ENCODE results near the gene INSR.
"Not testable (repeated sequence)": the region's sequence is repeated elsewhere in the genome, so short reads cannot be mapped to it uniquely, and the experiment has no call there.

The INSR gene

DNA sequence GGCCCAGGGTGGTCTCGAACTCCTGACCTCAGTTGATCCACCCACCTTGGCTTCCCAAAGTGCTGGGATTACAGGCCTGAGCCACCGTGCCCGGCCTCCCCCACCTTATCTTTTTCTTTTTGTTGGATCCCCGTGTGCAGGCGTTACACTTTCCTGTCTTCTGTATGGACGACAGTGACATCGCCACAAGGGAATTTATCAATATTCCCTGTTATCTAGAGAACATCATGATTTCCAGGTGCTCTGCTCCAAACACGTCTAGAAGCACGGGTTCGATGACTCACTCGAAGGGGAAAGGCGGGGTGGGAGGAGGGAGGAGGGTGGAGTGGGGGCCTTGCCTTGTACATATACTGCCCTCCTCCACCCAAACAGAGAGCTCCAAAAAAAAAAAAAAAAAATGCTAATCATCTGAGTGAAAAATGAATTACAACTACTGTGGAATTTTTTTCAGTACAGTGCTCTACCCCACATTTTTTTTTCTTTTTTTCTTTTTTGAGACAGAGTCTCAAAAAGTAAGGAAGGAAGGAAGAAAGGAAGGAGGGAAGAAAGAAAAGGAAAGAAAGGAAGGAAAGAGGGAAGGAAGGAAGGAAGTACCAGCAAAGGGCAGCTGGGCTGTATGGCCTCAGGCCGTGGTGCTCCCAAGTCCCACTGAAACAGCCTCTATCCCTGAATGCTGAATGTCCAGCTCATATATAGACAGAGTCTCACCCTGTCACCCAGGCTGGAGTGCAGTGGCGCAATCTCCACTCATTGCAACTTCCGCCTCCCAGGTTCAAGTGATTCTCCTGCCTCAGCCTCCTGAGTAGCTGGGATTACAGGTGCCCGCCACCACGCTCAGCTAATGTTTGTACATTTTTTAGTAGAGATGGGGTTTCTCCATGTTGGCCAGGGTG is 36.8 kb downstream of the INSR start:
- no peak for DNase-seq

DNA sequence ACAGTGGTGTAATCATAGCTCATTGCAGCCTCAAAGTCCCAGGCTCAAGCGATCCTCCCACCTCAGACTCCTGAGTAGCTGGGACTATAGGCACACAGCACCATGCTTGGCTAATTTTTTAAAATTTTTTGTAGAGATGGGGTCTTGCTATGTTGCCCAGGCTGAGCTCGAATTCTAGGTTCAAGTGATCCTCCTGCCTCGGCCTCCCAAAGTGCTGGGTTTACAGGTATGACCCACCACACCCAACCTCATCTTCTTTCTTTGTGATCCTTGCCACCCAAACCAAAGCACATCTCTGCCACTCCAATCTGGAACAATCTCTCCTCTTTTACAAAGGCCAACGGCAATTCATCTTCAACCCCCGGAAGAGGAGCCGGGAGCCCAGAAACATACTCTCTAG is 38.6 kb downstream of the INSR start:
- no peak for DNase-seq

DNA sequence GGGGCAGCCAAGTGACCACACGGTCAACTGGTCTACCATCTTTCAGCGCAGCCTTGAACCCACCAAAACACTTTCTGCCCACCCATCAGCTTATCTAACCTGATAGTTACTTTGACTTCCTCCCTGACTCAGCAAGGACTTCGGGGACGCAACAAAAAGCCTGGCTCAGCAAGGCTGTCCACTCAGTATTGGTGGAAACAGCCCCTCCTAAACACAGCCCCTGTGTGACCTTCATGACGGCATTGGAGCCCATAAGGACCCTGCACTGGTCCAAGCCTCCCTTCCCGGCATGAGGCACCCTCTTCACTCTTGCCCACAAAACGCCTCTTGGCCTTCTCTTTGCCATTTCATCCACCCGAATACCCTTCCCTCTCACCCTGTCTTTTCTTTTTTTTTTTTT is 39.1 kb downstream of the INSR start:
- no peak for DNase-seq

DNA sequence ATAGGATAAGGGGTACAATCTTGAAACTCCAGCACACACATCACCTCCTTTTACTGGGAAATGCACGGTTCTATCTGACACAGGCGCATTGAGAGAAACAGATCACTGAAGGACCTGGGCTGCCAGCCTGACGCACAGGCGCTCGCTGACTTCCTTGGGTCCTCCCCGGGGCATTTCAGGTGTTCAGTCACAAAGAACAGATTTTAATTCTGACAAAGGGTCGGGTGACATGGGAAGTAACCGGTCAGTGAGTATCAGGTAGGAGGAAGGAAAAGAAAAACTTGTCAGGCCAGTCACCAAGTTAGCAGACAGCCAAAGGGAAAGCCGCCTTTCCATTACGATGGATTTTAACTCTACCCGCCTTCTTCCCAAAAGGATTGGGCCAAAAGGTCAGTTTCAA is 39.6 kb downstream of the INSR start:
- DNase-seq: no peak

DNA sequence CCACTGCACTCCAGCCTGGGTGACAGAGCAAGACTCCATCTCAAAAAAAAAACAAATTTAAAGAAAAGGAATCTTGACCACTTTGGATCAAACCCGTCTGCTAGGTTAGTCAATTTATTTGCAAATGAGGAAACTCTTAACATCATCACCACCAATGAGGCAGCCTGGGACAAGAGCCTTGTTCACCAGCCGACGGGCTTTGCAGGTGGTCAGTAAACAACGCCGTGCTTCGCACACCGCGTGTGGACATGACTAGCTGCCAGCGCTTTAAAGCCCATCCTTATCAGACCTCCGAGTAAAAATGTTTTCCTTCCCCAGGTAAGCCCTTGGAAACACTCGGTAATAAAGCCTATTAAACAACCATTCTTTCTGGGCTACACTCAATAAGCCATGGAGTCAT is 41.9 kb downstream of the INSR start:
- DNase-seq: no peak

DNA sequence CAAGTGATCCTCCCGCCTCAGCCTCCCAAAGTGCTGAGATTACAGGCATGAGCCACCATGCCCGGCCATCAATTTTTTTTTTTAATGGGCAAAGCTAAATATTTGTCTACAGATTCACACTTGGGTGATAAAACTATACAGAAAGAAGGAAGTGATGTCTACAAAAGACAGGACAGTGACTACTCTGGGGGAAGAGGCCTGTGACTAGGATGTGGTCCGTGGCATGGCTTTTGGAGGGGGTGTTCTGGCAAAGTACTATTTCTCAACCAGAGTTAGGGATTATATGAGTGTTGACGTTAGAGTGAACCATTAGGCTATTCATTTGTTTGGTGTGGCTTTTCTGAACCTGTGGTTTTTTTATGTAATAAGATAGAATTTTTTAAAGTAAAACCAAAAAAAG is 42.7 kb downstream of the INSR start:
- DNase-seq: peak; percentile 33

DNA sequence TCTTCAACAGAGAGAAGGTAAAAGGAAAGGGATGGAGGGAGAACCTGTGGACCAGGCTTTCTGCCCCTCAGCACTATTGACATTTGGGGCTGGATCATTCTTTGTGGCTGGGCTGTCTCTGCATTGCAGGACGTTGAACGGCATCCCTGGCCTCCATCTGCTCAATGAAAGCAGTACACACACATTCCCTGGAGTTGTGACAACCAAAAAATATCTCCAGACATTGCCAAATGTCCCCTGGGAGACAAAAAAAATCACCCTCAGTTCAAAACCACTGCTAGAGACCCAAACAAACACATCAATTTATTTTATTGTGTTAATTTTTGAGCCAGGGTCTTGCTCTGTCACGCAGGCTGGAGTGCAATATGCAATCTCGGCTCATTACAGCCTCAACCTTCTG is 43.3 kb downstream of the INSR start:
- DNase-seq: no peak

DNA sequence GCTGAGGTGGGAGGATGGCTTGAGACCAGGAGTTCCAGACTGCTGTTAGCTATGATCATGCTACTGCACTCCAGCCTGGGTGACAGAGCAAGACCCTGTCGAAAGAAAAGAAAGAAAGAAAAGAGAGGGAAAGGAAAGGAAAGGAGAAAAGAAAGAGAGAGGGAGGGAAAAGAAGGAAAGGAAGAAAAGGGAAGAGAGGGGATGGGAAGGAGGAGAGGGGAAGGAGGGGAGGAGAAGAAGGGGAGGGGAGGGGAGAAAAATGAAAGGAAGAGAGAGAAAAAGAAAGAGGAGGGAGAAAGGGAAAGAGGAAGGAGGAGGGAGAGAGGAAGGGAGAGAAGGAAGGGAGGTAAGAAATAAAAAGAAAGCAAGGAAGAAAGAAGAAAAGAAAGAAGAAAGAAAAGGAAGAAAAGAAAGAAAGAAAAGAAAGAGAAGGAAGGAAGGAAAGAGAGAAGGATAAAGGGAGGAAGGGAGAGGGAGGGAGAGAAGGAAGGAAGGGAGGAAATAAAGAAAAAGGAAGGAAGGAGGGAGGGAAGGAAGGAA is 44.1 kb downstream of the INSR start:
- no peak for DNase-seq

DNA sequence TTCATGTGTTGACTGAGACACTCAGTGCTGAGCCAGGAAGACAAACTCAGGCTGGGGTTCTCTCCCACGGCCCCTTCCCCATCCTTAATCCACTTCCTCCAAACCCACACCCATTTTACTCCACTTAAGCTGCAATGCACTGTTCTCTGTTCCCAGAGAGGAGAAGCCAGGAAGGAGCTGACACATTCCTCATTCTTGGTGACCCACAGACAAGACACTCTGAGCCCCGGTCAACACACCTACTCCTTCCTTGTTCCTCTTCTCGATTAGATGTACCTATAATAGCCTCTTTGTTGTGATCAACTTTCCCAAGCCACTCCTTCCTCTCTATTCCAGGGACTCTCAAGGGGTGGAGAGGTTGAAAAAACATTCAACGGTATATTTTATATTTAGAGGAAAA is 47.1 kb downstream of the INSR start:
- no peak for DNase-seq

DNA sequence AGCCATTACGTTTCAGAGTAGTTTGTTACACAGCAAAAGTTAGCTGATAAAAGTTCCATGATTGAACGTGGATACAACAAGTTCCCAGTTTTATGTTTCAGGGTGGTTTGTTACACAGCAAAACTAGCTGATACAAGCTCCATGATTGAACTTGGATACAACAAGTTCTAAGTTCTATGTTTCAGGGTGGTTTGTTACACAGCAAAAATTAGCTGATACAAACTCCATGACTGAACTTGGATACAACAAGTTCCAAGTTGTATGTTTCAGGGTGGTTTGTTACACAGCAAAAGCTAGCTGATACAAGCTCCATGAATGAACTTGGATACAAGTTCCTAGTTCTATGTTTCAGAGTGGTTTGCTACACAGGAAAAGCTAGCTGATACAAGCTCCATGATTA is 47.6 kb downstream of the INSR start:
- DNase-seq: no peak

DNA sequence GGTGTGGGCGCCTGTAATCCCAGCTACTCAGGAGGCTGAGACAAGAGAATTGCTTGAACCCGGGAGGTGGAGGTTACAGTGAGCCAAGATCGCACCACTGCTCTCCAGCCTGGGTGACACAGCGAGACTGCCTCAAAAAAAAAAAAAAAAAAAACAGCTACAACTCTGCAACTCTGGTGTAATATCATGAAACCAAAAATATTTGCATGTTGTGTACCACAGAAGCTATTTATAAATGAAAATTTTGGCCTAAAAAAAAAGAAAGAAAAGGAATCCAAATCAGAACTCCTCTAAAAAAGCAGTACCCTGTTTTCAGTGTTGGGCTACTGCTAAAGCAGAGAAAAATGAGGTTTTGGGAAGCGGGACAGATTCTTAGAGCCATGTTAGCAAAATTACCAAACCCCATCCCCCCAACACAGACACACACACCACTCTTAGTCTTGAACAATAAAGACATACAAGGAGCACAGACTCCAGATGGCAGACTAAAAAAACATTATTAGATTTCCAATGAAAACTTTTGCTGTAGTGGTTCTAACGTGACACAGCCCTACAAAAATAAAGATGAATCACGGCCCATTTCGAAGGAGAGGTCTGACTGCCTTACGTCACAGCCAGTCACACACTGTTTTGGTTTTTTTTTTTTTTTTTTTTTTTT is 51.5 kb downstream of the INSR start:
- no peak for DNase-seq

DNA sequence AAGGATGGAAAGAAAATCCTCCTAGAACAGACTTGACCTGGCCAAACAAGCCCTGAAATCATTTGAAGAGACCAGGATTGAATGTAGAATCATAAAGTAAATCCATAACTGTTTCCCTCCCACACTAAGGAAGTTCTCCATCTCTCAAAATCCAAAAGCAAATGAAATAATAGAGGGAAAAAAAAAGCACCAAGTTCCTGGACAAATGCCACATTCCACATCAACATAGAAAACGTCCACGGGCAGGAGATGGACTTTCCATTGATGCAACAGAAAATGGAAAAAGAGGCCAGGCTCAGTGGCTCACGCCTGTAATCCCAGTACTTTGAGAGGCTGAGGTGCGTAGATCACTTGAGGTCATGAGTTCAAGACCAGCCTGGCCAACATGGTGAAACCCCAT is 56.2 kb downstream of the INSR start:
- no peak for DNase-seq

DNA sequence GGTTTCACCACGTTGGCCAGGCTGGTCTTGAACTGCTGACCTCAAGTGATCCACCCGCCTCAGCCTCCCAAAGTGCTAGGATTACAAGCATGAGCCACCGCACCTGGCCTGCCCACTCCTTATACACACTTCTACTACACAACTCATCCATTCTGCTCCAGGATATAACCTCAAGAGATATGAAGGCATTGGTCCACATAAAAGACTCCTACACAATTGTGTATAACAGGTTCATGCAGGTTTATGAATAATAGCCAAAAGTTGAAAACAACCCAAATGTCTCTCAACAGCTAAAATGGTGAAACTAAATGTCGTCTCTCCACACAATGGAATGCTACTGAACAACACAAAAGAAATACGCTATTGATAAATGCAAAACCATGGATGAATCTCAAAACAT is 58.1 kb downstream of the INSR start:
- no peak for DNase-seq

DNA sequence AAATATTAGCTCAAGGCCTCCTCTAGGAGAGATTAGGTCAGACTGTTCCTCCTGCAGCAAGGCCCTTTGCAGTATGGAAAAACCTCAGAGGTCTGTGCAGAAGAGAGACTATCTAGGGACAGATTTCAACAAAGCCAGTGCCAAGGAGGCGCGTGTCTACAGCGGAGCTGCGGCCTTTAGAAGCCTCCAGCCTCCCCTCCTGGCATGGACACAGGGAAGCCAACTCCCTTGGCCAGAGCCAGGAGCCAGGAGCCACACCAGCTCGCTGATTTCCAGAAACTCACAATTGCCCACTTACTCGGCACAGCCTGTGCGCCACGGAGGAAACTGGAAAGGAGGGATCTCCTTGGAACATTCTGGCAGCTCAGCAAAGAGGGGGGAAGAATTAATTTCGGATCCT is 63.4 kb downstream of the INSR start:
- DNase-seq: no peak

DNA sequence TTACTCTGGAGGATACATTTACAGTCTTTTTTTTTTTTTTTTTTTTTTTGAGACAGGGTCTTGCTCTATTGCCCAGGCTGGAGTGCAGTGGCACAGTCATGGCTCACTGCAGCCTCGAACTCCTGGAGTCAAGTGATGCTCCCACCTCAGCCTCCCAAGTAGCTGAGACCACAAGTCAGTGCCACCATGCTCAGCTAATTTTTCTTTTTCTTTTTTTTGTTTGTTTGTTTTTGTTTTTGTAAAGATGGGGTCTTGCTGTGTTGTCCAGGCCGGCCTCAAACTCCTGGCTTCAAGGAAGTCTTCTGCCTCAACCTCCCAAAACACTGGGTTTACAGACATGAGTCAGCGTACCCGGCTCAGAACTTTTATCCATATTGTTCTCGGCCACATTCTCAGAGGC is 64.5 kb downstream of the INSR start:
- no peak for DNase-seq

DNA sequence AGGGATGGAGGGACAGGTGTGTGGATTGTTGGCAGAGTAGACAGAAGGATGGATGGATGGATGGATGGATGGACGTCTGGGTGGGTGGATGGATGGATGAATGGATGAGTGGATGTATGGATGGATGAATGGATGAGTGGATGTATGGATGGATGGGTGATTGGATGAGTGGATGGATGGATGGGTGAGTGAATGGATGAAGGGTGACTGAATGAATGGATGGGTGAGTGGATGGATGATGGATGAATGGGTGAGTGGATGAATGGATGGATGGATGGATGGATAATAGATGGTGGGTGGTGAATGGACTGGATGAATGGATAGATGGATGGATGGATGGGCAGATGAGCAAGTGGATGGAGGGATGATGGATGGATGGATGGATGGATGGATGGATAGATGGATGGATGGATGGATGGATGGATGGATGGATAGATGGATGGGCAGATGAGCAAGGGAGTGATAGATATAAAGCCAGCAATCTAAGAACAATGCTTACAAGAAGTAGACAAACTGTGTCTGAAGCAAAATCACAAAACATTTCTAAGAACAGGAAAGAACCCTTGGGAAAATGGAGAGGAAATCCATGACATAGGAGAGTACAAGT is 65.2 kb downstream of the INSR start:
- DNase-seq: no peak

DNA sequence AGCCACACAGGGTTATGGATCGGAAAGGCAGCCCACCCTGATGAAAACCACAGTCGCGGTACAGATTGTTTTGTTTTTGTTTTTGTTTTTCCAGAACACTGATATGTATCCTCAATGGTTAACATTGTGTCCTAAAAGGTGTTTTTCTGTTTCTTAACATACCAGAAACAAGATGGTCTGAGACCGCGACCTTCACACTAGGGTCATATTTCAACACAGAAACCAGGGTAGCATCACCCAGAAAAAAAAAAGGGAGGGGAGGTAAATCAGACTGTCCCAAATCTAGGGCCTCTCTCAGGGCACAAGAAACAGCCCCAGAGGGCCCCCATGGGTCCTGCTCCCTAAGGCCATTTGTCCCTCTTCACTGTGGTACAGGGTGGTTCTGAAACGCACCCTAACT is 66.5 kb downstream of the INSR start:
- no peak for DNase-seq

DNA sequence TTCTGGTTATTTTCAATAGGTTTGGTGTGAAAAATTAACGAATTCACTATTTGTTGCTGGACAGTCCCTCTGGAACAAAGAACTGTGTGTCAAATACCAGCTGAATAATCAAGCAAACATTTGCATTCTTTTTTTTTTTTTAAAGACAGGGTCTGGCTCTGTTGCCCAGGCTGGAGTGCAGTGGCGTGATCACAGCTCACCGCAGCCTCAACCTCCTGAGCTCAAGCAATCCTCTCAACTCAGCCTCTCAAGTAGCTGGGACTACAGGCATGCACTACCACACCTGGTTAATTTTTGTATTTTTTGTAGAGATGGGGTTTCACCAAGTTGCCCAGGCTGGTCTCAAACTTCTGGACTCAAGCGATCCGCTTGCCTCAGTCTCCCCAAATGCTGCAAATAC is 67.1 kb downstream of the INSR start:
- DNase-seq: not testable (repeated sequence)

DNA sequence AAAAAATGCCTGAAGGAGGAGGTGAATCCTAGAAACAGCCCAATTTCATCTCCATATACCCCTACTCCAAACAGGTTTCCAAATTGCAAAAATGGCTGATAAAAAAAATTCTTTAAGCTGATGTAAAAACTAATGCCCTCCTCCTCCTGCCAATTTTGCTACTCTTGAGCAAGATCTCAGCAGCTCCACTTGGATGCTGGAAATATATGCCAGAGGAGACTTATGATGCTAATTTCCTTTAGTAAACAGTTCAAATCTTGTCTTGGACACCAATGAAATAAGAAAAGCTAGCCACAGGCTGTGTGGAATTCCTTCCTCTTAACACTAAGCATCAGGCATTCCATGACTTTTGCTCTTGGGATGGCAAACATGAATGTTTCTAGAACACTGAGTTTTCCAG is 67.5 kb downstream of the INSR start:
- DNase-seq: no peak

DNA sequence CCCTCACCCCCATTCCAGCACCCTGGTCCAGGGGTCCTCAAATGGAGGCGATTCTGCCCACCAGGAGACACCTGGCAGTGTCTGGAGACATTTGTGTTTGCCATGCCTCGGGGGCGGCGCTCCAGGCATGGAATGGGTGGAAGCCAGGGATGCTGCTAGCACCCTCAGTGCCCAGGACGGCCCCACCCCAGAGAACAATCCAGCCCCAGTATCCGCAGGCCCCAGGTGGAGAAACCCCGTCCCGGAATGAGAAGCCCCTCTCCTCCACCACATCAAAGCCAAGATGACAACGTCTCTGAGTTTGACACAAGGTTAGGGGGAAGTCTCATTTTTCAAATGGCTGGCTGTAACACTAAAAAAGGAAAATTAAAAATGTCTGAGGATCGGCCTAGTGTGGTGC is 68.5 kb downstream of the INSR start:
- no peak for DNase-seq

DNA sequence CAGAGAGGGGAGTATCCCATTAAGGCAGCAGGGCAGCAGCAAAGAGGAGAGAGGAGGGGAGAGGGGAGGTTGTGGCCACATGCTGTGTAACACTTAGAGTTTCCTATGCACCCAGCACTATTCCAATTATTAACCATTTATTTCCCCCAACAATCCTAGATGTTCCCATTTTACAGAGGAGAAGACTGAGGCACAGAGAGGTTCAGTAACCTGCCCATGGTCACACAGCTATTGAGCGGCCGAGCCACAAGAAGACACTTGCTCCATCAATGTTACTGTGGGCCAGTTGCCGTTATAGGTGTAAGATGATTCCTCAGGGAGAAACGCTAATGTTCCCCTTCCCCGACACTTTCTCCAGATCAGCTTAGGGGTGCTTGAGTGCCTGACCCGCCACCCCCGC is 69.2 kb downstream of the INSR start:
- DNase-seq: no peak

DNA sequence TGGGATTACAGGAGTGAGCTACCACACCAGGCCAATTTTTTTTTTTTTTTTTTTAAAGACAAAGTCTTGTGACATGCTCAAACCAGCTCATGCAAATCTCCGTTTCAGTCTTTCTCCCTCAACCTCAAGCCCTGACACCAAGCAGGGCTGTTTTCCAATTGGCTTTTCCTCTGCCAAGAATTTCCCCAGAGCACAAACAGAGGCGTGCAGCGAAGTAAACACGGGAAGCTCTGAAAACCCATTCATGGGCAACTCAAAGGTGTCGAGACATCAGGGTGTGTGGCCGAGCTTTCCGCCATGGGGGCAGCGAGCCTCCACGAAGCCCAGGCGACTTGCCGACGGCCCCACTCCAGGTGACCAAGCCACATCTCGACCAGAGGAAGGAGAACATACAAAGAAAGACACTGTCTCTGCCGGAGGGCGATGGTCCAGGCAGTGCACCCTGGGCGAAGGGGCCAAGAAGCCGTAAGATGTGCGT is 70.0 kb downstream of the INSR start:
- DNase-seq: no peak

DNA sequence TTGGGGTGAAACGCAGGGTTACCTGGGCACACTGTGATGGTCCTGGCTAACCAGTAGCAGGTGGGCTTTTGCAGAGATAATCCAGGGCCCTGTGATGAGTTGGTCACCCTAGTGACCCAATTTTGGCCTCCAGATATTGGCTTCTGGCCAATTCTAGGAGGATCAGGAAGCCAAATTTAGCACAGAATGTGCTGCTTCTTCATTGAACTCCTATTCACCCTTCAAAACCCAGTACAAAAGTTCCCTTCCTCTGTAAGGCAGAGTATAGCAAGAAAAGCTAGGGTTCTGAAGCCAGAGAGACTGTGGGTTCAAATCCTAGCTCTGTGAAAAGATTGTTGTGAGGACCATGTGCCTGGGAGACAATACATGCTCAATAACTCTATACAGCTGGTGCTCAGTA is 70.8 kb downstream of the INSR start:
- no peak for DNase-seq

DNA sequence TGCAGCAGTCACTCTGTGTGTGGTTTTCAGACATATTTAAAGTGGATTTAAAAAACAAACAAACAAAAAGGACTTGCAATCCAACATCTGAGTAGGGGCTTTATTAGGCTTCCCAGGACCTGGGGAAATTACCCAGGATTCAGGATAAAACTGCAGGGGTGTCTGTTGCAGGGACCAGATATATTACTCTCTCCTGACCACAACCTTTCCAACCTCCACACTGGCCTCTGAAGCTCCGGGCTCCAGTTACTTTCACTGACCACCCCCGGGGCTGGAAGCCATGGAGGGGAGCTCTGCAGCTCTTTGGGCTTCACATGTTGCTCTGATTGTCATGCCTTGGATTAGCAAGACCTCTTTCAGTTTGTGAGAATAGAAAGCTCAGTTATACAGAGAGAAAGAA is 75.2 kb downstream of the INSR start:
- no peak for DNase-seq

All from SIG-M5 (cell line).